GM15510 (cell line): Measurements from ENCODE around the gene SULT1C4.

ENCODE experiments used
- POLR2A ChIP-seq: IDR thresholded peaks from 3 replicates; pipeline ENCODE4 v1.6.1; 2011; ENCODE audit warnings: borderline replicate concordance; ENCODE audit not compliant: insufficient read length; ENCODE audit errors: extremely low read depth

The SULT1C4 gene

DNA sequence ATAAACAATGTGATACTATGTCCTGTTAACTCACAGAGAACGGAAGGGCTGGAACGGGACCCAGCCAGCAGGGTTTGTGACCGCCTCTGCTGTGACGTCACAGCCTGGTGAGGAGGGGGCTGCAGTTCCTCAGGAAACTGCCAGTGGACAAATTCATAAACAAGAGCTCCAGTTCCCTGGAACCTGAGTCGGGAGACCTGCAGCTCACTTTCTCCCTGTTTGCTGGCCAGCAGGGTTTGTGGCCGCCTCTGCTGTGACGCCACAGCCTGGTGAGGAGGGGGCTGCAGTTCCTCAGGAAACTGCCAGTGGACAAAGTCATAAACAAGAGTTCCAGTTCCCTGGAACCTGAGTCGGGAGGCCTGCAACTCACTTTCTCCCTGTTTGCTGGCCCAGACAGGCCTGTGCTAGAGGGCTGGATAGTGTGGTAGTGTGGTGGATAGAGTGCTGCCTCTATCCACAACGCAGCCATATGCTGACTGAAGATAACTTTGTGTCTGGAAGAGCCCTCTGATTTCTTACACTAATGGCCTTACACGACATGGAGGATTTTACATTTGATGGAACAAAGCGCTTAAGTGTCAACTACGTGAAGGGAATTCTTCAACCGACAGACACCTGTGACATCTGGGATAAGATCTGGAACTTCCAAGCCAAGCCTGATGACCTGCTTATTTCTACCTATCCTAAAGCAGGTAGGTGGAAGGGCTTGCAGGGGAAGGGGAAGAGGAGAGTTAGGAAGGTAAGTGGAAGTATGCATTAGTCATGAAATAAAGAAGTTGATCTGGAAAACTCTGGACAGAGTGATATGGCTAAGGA, at the start of gene SULT1C4:
TSS of gene SULT1C4 (plus strand) at position 140 of the 816 bp plus-strand sequence. CDS start at position 524, 384 bp downstream.
- TF ChIP-seq POLR2A: no peak

DNA sequence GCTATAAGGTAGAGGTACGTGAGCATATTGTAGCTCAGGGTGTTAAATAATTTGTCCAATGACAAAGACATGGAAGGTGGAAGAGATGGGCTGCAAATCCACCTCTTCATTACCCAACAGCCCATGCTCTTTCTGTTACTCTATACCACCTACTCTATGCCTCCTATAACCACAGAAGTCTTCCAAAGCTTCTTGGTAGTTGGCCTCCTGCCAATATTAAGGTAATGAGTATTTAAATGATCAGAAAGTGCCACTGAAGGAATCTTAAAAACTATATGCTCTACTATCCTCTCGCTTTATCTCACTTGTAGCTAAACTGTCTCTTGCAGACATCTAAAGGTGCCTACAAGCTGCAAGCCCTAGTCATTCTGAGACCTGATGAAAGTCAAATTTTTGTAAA, 48.0 kb upstream of the SULT1C4 start:
- no peak for TF ChIP-seq POLR2A

DNA sequence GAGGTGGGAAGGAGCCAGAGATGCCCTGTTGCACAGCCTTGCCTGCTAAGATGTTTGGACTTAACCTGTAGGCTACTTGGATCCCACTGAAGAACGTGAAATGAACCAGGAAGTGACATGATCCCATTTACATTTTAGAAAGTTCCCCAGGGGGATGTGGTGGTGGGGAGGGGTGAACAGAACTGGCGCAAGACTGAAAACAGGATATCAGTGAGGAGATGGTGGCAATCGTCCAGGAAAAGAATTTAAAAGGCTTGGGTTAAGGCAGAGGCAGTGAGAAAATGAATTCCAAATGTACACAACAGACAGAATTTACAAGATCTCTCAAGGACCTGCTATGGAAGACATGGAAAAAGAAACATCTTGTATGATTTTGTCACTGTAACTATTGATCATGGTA, 46.8 kb upstream of the SULT1C4 start:
- no peak for TF ChIP-seq POLR2A

DNA sequence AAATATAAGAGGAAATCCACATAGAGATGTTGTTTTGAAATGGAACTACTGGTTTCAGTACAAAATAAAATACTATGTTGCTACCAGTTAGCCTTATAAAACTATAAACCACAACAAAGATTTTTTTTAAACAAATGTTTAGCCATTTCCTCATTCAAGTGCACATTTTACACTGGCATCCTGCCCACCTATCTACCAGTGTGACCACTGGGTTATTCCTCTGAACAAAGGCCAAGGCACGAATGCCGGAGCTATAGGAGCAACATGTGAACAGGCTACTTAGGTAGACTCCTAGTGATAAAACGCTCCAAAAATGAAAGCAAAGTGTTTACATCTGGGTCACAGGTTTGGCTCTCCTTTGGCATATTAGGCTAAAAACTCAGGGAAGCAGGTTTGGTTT, 31.8 kb upstream of the SULT1C4 start:
- TF ChIP-seq POLR2A: no peak

DNA sequence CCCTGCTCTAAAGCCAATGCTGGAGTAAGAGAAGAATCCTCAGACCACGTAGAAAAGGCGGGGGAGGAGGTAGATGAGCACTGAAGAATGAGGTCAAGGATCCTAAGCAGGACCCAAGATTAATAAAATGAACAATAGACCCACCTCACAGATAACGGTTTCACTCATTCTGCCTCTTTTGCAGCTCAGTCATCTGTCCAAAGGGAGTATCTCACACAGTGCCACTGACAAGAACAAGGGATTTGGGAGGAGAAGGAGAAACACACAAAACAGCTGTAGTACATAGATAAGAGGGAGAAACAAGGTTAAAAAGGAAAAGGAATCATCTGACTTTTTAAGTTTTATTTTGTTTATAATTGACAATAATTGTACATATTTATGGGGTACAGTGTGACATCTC, 30.9 kb upstream of the SULT1C4 start:
- TF ChIP-seq POLR2A: no peak

DNA sequence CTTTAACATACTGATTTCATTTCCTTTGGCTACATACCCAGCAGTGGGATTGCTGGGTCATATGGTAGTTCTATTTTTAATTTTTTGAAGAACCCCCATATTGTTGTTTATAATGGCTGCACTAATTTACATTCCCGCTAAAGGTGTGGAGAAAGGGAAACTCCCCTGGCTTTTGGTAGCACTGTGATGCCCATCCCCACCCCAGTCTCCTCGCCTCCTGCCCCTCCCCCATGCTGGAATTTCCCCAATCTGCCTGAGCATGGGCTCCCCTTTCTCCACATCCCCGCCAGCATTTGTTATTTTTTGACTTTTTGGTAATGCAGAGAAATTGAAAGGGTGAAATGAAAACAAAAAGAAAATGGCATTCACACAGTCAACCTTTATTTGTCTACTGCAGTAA, 30.0 kb upstream of the SULT1C4 start:
- TF ChIP-seq POLR2A: no peak

DNA sequence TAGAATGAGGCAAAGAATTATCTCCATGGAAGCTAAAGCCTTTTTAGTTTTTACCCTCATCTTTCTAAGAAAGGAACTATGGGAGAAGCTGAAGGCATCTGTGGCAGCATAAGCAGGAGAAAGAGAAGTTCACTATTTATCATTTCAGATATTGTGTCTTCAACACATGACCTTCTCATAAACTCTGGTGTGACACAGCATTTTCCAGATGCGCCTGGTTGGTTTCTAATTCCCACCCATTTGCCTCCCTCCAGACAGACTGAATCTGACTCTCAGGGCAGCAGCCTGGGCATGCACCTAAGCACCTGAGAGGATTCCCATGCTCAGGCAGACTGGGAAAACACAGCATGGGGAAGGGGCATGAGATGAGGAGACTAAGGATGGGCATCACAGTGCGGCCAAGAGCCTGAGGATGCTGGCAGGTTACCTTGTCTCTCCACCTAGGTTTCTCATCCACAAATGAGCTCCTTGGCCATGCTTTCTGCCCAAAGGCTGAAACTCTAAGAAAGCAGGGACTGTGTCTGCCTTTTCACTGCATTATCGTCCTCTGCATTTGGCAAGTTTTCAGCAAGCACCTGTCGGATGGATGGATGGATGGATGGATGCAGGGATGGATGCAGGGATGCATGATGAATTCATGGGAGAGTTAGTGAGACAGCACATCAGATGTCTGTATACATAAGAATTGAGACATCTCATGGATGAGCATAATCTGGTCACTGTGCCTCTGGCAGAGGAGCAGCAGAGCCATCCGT, 28.8 kb upstream of the SULT1C4 start:
- no peak for TF ChIP-seq POLR2A

DNA sequence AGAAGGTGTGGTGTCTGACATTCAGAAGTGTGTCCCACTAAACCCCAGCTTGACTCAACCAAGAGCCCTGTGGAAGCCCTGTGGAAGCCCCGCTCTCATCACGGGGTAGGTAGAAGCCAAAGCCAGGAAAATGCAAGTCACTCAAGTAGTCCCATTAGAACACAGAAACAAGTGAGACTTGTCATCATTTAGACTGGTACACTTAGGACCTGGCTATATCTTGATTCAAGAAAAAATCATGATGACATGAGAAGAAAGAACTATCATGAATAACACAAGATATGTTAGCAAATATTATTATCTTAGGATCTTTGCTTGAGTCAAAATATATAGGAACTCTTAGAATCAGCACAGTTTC, 28.2 kb upstream of the SULT1C4 start:
- no peak for TF ChIP-seq POLR2A

DNA sequence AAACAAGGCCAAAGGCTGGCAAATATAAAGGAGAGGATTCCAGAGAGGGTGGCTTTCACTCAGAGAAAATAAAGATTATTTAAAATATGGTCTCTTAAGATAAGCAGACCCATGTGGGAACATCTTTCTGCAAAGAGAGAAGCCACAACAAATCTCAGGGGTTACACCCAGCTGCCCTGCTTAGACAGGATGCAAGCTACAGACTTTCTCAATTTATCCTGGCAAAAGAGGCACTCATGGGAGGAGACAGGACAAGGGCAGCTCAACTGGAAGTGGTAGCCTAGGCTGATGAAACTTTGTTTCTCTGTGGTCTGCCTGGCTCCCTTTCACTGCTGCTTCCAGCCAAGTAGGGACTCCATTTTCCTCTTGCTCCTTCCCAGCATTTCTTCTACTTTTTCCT, 25.9 kb upstream of the SULT1C4 start:
- no peak for TF ChIP-seq POLR2A

DNA sequence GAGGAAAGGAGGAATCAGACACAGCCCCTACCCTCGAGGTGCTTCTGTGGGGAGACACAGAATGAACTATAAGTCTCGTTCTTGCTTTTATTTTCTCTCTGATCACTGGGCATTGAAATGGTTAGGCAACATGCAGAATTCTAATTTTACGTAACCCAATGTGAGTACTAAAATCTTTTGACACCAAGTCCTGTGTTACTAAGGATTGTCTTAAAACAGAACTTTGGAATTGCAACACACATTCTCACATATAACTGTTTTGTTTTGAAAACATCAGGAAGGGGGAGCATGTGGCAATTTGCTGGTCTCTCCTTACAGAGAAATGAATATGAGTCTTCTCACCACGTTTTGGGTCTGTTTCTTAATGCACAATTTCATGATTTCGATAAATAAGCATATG, 23.6 kb upstream of the SULT1C4 start:
- TF ChIP-seq POLR2A: no peak

DNA sequence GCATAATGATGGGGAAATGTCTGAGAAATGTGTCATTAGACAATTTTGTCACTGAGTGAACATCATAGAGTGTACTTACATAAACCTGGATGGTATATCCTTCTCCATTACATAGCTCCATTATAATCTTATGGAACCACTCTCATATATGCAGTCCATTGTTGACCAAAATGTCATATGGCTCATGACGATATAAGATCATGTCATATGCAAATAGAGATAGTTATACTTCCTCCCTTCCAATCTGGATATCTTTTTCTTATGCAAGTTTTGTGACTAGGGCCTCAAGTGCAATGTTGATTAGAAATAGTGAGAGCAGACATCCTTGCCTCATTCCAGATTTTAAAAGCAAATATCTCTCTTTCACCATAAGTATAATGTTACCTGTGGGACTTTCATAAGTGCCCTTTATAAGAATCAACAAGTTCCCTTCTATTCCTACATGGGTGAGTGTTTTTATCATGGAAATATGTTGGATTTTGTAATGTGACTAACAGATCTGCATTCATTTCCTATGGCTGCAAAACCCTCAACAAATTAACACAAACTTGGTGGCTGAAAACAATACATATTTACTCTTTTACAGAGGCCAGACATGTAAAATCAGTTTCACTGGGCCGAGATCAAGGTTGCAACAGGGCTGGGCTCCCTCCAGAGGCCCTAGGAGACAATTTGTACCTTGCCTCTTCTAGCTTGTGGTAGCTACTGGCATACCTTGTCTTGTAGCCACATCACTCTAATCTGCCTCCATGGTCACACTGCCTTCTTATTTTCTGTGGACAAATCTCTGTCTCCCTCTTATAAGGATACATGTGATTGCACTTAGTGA, 21.6 kb upstream of the SULT1C4 start:
- no peak for TF ChIP-seq POLR2A

DNA sequence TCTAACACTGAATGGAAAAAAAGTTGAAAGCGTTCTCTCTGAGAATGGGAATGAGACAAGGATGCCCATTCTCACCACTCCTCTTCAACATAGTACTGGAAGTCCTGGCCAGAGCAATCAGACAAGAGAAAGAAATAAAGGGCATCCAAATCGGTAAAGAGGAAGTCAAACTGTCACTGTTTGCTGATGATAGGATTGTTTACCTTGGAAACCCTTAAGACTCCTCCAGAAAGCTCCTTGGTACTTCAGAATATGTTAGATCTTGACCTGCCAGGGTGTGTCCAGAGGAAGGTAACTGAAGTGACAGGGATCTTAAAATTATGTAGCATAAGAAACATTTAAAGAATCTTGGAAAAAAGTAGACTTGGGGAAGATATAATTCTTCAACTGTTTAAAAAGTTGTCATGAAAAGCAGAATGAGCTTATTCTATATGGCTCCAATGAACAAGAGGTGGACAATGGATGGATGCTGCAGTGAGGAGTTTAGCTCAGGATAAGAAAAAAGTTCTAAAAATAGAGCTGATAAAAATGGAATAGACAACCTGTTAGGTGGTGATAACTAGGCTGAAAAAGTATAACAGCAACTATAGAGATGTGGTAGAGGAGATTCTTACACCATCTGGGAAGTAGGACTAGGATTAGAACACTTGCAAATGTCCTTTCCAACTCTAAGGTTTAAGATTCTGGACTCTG, 16.8 kb upstream of the SULT1C4 start:
- TF ChIP-seq POLR2A: no peak

DNA sequence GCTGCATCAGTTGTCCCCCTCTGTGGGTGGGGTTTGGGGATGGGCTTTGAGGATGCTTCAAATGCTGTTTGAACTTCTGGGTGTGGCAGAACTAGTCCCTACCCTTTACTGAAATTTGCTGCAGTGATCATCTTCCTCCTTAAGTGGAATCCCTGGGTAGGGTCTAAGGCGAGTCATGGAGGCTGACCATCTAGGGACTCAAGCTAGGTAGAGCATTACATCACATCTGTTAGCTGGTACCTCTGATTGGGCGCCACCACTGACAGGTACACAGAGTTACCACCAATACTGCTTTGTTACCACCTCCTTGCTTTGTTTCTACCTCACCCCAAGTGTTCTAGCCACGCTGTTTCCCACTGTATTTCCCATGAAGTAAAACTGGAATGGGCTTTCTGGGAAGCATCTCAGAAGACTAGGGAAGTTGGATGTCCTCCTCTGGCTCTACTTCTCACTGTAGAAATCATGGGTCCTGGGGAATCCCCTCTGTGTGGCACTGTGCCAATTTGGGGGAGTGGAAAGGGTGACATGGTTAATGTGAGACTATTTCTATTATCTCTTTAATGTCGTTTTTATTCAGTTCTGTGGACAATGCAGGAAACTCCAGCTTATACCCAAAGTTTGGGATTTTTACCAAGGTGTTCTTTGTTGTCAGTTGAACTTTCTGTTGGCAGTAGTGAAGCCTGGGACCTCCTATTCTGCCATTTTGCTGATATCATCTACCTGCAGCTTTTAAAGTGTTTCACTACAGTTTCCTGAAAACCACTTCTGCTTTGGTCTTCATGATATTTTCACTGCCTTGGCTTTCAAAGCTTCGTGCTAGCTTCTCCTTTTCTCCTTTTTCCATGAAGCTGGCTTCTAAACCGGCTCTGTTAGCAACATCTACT, 14.5 kb upstream of the SULT1C4 start:
- no peak for TF ChIP-seq POLR2A

DNA sequence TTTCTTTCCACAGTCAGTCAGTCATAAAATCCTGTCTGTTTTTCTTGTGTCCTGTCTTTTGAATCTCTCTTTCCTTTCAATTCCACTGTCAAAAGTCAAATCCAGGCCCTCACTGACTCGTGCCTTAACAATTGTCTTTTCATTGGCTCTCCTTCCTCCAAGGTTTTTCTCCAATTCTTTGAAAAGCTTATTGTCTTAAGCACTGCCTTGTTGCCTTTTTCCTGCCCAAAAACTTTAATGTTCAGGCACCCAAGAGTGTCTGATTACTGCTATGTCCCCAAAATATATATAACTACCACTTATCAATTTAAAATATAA, 13.9 kb upstream of the SULT1C4 start:
- no peak for TF ChIP-seq POLR2A

DNA sequence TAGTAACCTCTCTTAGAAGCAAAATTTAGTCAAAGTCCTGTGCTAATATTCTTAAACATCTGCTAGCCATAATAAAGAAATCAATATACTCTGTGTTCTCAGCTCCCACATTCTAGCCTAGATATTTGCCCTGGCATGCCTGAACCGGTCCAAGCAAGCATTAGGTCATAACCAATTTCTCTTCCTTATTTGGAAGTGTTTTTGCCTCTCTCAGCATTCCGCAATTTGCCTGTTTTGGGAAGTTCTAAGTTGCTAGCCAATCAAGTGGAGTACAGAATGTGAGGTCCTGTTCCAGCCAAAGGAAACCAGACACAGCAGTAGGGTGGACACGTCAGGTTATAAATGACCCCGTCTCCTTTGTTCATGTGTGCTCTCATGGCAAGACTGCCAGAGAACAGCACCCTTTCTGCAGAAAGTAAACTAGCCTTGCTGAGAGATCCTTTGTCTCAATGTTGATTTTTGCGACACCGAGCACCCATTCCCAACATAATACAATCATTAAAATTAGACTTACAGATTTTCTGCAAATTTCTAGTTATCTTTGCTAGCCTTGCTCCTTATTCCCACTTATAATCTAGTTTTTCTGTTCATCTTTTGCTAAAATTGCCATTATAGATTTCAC, 13.0 kb upstream of the SULT1C4 start:
- no peak for TF ChIP-seq POLR2A
